GM18517 (cell line): Measurements from ENCODE around the gene TJP1.
"Not testable (repeated sequence)": the region's sequence is repeated elsewhere in the genome, so short reads cannot be mapped to it uniquely, and the experiment has no call there.

Experiments used
- ATAC-seq: cut with Tn5 transposase; IDR thresholded peaks from one replicate; pipeline ENCODE4 v1.9.1; 2021; ENCODE audit warnings: mild to moderate bottlenecking, moderate library complexity; ENCODE audit not compliant: unreplicated experiment

Gene TJP1

DNA sequence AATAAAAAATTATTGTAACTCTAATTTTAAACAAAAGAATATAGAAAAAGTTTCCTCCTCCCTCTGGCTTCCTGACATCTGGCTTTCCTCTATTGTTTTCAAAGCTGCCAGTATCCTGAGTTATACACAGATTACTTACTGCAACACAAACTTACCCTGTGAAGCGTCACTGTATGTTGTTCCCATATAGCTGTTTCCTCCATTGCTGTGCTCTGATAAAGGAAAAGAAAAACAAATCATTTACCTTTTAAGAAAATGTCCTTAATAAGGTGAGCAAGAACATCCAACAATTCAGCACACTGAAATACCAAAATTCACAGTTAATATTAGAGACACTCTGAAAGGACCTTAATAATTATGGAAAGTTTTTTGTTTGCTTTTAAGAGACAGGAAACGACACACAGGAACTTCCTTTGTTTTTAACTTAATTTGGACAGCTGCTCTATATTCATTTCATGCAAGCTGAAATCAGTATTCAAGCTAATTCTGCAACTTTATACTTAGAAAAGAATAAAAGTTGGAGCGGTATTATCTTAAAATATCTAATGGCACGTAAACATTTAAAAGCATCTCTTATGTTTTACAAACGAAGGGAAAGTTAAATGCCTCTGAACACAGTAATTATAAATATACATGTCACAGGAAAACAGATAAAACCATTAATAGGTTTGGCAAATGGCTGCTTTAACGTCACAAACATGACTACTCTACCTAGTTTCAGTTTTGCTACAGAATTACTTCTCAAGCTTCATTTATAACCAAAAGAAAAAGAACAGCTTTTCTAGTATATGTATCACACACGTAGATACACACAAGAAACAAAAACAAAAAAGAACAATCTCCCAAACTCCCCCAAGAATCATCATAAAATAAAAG is 21.5 kb downstream of the TJP1 start:
- ATAC-seq = no peak

DNA sequence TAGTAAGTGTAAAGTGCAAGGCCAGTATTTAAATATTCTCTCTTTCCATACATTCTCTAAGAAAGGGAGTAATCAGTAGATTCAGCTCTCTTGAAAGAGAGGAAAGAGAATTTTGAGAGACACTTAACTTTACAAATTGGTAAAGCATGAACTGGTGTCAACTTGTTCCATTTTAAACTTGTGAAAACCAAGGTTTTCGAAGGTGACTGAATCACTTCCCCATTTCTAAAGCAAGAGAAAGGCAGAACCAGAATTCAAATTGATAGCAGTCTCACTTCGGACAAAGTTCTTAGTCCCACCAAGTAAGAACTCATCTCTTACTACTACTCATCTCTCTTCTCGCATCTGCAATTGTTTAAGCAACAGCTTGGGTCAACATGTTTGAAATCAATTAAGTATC is 22.4 kb downstream of the TJP1 start:
- no peak for ATAC-seq

DNA sequence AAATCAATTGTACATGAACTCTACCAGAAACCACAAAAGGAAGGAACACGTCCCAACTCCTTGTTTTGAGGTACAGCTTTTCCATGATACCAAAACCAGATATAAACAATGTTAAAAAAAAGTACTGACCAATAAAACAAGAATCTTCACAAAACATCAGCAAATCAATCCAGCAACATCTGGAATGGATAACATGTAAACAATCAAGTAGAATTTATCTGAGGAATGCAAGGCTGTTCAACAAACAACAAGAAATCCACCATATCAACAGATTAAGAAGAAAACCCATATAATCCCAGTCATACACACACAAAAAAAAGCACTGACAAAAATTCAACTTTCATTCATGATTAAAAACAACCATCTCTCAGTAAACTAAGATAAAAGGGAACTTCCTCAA is 26.7 kb downstream of the TJP1 start:
- no peak for ATAC-seq

DNA sequence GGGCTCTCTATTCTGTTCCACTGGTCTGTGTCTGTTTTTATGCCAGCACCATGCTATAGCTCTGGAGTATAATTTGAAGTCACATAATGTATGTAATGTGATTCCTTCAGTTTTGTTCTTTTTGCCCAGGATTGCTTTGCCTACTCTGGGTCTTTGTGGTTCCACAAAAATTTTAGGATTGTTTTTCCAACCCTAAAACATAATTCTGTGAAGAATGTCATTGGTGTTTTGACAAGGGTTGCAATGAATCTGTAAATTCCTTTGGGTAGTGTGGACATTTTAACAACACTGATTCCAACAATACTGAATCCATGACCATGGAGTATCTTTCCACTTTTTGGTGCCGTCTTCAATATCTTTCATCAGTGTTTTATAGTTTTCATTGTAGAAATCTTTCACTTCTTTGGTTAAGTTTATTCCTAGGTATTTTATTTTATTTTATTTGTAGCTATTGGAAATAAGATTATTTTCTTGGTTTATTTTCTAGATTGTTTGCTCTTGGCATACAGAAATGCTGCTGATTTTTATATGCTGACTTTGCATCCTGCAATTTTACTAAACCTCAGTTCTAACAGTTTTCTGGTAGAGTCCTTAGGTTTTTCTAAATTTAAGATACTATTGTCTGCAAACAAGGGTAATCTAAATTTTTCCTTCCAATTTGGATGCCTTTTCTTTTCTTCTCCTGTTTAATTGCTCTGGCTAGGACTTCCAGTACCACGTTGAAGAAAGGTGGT is 29.7 kb downstream of the TJP1 start:
- ATAC-seq = no peak

DNA sequence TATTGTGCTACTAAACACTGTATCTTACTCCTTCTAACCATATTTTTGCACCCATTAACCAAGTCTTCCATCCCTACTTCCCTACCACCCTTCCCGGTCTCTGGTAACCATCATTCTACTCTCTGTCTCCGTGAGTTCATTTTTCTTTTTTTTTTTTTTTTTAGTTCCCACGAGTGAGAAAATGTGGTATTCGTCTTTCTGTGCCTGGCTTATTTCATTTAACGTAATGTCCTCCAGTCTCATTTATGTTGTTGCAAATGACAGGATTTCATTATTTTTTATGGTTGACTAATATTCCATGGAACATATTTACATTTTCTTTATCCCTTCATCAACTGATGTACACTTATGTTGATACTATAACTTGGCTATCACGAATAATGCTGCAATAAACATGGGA is 31.7 kb downstream of the TJP1 start:
- no peak for ATAC-seq

DNA sequence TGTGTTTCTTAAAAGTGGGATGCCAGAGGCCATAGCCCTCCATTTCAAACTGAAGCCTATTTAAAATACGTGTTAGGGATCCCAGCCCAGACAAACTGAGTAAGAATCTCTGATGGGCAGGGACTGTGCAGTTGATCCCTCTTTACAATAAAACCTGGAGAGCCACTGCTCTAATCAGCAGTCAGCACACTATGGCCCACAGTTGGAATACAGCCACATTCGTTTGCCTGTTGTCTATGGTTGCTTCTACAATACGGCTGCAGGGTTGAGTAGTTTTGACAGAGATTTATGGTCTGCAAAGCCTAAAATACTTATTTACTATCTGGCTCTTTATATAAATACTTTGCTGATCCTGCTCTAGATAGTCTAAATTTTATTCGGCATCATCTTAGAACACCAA is 32.4 kb downstream of the TJP1 start:
- no peak for ATAC-seq

DNA sequence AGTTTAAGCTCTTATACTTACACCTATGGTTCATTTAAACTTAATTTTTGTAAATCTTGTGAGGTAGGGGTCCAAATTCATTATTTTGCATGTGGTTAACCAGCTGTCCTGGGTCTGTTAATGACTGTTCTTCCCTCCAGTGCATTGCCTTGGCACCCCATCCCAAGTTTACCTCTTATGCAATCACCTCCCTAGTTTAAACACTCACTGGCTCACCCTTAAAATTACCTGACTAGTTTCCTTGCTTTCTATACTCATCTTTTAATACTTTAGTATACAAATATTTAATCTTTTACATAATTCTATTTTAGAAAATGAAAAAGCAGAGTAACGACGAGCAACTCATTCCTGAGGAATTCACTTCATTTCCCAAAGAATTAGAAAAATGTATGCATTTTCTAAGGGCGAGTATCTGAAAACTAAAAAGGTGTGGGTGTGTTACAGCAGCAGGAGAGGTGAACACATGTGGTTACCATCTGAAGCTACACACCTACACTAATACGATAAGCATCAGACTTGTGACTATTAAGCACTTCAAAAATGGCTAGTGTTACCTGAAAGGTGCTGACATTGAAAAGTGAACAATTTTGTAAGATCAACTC is 33.7 kb downstream of the TJP1 start:
- ATAC-seq = no peak

DNA sequence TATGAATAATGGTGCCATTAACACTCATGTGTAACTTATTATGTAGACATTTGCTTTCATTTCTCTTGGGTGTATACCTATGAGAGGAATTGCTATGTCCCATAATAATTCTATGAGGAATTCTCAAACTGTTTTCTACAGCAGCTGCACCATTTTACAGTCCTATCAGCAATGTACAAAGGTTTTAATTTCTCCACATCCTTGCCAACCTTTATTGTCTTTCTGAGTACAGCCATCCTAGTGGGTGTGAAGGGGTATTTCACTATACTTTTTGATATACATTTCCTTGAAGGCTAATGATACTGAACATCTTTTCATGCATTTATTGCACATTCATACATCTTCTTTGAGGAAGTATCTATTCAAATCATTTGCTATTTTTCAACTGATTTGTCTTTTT is 34.5 kb downstream of the TJP1 start:
- ATAC-seq = no peak

DNA sequence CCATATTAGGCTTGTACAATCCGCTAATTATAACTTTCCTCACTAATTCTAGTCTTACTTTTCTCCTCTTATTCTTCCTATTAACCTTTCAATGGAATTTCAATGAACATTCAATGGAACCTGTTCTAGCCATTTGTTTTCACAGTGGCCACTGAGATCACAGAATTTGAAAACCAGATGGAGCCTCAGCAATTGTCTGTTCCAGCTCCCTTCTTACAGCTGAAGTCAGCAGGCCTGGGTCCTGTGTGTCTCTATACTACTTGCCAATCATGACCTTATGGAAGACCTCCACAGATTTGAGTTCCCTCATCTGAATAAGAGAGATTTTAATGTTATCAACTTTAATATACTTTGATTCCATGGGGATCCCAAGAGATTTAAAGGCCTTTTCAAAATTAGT is 36.6 kb downstream of the TJP1 start:
- no peak for ATAC-seq

DNA sequence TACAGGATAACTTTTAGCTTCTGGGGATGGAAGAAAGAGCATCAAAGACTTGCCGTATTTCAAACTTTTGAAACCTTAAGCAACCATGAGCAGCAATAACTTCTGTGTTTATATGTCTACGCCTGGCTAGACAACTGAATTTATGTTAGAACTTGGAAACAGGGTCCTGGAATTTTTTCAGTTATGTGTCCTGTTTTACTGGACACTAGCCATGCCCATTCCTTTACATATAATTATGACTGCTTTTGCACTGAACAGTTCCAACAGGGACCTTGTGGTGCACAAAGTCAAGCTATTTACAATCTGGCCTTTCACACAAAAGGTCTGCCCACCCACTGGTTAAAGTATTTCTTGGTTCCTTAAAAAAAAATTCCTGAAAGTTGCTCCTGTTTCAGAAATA is 37.1 kb downstream of the TJP1 start:
- ATAC-seq = no peak

DNA sequence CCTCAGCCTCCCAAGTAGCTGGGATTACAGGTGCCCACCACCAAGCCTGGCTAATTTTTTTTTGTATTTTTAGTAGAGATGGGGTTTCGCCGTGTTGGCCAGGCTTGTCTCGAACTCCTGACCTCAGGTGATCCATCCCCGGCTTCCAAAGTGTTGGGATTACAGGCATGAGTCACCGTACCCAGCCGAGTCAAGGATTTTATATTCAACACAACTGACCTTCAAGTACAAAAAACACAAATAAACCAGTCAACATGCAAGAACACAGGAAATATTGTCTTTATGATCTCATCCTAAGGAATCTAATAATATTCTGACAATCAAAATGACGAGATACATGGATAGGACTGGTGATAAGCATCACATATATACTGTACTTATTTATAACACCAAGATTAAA is 37.9 kb downstream of the TJP1 start:
- ATAC-seq = no peak

DNA sequence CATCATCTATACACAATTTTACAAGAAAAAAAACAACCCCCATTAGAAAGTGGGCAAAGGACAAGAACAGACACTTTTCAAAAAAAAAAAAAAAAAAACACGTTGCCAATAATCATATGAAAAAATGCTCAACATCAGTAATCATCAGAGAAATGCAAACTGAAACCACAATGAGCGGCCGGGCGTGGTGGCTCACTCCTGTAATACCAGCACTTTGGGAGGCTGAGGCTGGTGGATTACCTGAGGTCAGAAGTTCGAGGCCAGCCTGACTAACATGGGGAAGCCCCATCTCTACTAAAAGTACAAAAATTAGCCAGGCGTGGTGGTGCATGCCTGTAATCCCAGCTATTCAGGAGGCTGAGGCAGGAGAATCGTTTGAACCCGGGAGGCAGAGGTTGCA is 39.5 kb downstream of the TJP1 start:
- not testable (repeated sequence) for ATAC-seq

DNA sequence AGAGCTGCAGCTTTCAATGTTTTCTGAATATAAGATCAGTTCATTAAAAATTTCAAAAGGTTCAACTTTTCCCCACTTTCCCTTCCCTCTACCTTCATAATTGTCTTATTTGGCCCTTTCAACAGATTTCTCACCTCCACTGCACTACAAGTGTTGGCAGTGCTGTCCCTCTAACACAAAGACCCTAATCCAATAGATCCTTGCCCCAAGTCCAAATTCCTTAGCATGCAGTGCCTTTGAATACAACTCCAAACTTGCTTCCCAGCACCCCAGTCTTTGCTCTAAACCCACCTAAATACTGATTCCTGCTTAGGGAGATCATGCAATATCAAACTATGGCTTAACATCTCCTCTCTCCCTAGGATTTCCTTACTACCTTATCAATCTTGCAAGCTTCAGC is 43.9 kb downstream of the TJP1 start:
- ATAC-seq = no peak

DNA sequence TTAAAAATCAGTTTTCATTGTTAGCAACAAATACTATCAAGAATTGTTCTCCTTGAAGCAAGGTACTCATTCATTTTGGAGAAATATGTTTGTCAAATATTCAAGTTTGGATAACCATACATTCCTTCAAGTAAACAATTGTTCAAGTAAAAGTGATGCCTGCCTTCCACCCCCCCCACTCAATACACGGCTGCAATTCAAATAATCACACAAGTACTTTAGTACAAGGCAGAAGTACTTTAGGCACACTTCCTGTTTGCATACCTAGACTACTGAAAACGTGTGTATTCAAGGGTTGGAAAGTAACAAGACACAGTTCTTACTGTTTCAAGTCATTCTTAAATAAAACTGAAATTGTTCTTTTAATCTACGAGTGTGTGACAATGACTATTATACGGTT is 45.4 kb downstream of the TJP1 start:
- no peak for ATAC-seq

DNA sequence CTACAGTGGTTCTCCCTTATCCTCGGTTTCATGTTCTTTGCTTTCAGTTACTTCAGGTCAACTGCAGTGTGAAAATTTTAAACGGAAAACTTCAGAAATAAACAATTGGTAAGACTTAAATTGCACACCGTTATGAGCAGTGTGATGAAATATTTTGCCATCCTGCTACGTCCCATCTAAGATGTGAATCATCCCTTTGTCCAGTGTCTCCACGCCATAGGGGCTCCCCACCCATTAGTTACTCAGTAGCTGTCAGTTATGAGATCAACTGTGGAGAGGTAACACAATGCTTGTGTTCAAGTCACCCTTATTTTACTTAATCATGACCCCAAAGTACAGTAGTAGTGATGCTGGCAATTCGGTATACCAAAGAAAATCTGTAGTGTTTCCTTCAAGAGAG is 47.4 kb downstream of the TJP1 start:
- no peak for ATAC-seq

DNA sequence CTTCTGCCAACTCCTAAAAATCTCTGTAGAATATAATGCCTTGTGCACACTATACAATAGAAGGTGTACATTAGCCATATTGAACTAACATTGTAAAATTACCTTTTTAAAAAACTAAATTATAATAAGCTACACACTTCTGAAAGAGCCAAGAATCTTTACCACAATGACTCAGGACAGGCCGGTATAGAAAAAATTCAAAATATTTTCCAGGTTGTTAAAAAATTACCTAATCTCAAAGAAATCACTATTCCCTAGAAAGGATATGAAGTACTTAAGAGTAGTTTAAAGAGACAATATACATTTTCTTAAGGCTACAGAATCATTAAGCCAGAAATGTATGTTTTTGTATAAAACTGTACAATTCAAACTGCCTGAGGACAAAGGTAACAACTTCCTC is 48.5 kb downstream of the TJP1 start:
- no peak for ATAC-seq

DNA sequence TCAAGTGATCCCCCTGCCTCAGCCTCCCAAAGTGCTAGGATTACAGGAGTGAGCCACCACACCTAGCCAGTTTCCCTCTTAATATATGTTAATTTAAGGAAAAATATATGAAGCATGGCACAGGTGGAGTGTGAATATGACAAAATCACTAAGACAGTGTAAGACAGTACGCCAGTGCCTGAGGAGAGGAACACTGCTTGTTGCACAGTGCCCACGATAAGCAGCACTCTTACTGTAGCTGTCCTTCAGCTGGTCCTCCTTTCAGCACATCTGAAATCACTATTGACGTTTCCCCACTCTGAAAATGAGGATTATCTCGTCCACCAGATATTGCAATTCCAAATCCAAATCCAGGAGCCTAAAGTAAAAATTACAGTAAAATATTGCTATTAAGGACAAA is 49.3 kb downstream of the TJP1 start:
- ATAC-seq = no peak

DNA sequence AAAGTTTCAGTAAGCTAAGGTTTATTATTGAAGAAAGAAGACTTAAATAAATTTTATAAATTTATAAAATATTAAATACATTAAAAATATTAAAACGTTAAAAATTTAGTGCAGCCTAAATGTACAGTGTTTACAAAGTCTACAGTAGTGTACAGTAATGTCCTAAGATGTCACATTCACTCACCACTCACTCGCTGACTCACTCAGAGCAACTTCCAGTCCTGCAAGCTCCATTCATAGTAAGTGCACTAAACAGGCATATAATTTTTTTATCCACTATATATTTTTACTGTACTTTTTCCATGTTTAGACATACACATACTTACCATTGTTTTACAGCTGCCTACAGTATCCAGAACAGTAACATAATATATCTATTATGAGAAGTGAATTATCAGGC is 51.5 kb downstream of the TJP1 start:
- no peak for ATAC-seq

DNA sequence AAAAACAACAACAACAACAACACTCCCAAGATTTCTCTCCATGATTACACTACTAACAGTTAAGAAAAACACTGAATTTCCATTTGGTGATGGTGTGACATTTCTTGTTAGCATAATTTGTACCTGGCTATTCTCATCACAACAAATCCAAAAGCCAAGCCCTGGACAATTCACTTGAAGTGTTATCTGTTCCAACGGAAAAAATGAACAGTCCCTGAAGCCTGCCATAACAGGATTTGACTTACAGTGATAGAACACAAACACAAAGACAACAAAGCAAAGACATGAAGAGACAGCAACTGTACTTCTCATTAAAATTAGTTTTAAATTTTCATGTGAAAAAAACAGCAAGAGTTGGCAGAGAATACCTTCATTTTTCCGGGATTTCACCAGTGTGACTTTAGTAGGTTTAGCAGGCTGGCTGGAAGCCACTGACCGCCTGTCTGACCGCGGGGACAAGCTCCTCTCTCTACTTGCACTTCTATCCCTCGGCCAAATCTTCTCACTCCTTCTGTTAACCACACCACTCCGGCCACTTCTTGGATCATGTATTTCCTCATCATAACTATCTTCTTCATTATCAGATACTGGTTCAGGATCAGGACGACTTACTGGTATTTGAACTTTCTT is 56.3 kb downstream of the TJP1 start:
- ATAC-seq = no peak

DNA sequence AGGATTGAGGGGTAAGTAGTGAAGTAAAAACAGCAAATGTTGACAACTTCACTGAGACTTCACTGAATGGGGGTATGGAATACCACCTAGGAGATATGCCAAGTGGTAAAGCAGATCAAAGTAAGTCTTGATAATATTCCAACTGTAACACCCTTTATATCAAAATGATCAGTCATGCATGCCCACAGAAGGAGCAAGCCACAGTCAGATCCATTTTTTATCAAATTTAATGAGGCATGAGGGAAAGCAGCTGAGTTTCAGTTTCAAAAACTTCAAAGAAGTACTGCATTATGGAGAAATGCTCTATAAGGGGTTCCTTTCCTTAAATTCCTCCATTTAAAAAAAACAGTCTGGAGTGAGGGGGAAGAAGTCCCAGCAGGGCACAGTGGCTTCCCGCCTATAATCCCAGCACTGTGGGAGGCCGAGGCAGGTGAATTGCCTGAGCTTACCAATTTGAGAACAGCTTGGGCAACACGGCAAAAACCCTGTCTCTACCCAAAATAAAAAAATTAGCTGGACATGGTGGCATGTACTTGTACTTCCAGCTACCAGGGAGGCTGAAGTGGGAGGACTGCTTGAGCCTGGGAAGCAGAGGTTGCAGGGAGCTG is 56.9 kb downstream of the TJP1 start:
- no peak for ATAC-seq

DNA sequence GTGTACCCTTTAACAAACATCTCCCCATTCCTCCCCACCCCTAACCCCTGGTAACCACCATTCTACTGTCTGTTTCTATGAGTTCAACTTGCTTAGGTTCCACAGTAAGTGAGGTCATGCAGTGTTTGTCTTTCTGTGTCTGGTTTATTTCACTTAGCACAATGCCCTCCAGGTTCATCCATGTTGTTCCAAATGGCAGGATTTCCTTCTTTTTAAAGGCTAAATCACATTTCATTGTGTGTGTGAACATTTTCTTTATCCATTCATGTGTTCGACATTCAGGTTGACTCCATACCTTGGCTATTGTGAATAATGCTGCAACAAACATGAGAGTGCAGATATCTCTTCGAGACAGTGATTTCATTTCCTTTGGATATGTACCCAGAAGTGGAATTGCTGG is 62.7 kb downstream of the TJP1 start:
- no peak for ATAC-seq
